Brain microvascular endothelial cell (primary cell): ENCODE results near the gene COPS8.

Source experiments
- DNase-seq: peaks from one replicate; pipeline ENCODE4 v3.0.0-alpha.2; 2020
- H3K27ac ChIP-seq: fragments of 250-450 bp; sonication (Bioruptor Pico); 2 replicates; pipeline ENCODE4 v1.5.1; 2020; ENCODE audit warnings: mild to moderate bottlenecking, moderate library complexity
- H3K27me3 ChIP-seq: fragments of 250-450 bp; sonication (Bioruptor Pico); replicated peaks from 2 replicates; pipeline ENCODE4 v1.5.1; 2020; ENCODE audit warnings: mild to moderate bottlenecking
- H3K36me3 ChIP-seq: fragments of 250-450 bp; sonication (Bioruptor Pico); replicated peaks from 2 replicates; pipeline ENCODE4 v1.5.1; 2020; ENCODE audit warnings: mild to moderate bottlenecking
- H3K4me3 ChIP-seq: 2 replicates; pipeline ENCODE4 v1.5.1; 2011; ENCODE audit warnings: low read depth, mild to moderate bottlenecking, control low read depth, low read length, moderate library complexity
- in situ Hi-C: cut with HindIII; loops from 2 replicates; pipeline ENCODE4 v1.10.0; 2017; ENCODE audit warnings: low sequenced_read_pairs, low pct_ligation_motif_present
- TF ChIP-seq, protein P1 (sequence below): IDR thresholded peaks from 2 replicates; pipeline ENCODE4 v1.5.1; 2011; ENCODE audit warnings: low read depth, mild to moderate bottlenecking, moderate library complexity, low read length, control low read depth, inconsistent platforms; ENCODE audit errors: missing control alignments

COPS8 gene

DNA sequence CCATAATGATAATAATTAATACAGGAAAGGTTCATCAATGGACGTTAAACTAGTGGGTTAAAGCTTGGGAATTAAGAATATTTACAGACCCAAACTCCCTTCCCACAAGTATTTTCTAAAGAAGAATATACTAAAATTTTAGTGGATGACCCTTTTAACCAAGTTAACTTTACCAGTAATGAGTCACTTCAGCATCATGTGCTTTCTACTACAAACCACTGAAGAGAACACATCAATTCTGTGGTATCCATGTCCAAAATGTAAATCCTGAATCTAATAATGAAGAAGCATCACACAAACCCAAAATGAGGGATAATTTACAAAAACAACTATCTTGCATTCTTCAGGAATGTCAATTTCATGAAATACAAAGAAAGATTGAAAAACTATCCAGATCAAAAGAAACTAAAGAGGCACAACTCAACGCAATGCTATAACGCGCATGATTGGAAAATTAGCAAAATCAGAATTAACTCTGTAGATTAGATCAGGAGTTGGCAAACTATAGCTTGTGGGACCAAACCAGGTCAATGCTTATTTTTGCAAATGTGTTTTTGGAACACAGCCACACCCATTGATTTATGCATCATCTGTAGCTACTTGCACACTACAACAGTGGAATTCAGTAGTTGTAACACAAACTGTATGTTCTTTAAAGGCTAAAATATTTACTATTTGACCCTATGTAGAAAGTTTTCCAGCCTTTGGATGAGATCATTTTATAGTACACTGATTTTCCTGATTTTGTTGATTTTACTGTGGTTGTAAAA, 27.5 kb downstream of the COPS8 start:
- in situ Hi-C loops, result no loop called here
- no peak for DNase-seq
- no peak overlapping the region for H3K27ac ChIP-seq
- no peaks in the 10 kb centered on the region for H3K27me3 ChIP-seq
- TF ChIP-seq, protein P1, sequence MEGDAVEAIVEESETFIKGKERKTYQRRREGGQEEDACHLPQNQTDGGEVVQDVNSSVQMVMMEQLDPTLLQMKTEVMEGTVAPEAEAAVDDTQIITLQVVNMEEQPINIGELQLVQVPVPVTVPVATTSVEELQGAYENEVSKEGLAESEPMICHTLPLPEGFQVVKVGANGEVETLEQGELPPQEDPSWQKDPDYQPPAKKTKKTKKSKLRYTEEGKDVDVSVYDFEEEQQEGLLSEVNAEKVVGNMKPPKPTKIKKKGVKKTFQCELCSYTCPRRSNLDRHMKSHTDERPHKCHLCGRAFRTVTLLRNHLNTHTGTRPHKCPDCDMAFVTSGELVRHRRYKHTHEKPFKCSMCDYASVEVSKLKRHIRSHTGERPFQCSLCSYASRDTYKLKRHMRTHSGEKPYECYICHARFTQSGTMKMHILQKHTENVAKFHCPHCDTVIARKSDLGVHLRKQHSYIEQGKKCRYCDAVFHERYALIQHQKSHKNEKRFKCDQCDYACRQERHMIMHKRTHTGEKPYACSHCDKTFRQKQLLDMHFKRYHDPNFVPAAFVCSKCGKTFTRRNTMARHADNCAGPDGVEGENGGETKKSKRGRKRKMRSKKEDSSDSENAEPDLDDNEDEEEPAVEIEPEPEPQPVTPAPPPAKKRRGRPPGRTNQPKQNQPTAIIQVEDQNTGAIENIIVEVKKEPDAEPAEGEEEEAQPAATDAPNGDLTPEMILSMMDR, result no peak
- H3K36me3 ChIP-seq, result no peaks in the 10 kb centered on the region
- no peak overlapping the region for H3K4me3 ChIP-seq

DNA sequence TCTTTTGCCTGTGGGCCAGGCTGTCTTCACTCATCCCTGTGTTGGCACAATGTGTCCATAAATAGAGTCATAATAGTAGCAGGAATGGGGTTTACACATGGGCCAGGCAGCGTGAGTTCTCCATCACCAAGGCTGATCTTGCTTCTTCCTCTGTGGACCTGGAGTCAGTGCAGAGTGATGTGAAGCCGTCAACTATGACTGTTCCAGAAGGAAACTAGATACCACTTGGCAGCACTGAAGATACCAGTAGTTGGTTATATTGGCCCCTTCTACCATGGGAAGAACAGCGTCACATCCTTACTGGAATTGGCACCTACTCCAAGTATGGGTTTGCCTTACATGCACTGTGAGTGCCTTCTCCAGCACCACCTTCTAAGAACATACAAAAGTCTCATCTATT, 30.2 kb downstream of the COPS8 start:
- no peak for DNase-seq
- no peak overlapping the region for H3K27ac ChIP-seq
- no peaks in the 10 kb centered on the region for H3K36me3 ChIP-seq
- in situ Hi-C loops, result no loop called here
- no peak overlapping the region for H3K4me3 ChIP-seq
- no peaks in the 10 kb centered on the region for H3K27me3 ChIP-seq
- TF ChIP-seq, protein P1, result no peak

DNA sequence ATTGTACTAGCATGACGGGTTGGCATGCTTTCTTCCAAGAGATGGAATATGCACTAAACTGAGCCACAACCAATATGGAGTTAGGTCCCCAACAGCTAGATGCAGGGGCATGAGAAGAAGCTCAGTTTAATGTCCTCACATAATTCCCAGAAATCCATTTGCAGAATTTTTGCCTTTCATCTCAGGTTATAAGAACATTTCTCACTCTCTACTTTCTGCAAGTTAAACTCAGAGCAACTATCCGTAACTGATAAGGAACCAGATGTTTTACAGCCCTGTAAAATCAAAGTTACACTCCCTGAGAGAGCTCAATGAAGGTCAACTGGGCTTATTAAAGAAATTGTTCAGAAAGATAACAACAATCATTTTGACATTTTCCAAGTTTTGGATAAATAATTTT, 30.7 kb downstream of the COPS8 start:
- H3K4me3 ChIP-seq, result no peak overlapping the region
- no peak overlapping the region for H3K27ac ChIP-seq
- no peak for DNase-seq
- TF ChIP-seq, protein P1, result no peak
- in situ Hi-C loops, result no loop called here
- H3K36me3 ChIP-seq, result no peaks in the 10 kb centered on the region
- H3K27me3 ChIP-seq, result no peaks in the 10 kb centered on the region

DNA sequence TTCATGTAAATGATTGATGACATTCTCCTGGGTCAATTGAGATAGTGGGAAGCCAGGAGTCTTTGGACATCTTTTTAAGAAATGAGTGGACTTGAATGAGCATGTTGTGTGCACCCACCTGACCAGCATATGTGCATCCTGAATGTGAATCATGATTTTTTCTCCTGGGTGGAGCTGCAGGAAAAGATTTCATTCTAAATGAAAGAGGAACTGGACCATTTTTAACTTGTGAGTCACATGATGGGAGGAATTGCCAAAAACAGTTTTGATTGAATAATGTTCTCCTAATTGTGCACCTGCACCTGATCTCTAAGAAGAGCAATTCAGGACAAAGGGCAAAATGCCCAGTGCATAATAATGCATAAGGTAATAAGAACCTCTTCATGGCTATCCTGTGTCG, 32.3 kb downstream of the COPS8 start:
- in situ Hi-C loops, result no loop called here

DNA sequence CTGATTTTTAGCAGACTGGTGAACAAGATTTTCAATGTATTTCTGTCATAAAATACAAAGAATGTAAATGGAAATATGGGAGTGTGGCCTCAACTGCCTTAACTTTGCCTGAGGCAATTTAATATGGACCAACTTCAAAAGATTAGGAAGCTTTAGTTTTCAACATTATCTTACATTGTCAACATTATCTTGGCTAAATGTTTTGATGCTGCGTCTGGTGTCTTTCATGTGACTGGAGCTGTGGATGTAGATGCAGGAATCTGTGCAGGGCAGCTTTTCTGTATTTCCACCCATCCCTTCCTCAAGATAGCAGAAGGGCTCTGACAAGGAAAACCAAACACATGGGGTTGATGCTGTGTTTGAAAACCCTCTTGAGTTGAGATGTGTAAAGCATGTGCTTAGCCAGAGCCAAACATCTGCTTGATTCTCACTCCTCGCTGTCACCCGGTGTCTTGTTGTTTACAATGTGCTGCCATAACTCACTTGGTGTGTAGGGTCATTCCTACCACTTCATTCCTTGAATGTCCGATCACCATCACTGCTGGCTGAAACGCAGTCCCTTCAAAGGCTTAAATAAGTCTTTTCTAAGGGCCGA, 33.0 kb downstream of the COPS8 start:
- TF ChIP-seq, protein P1, result no peak
- no peak for DNase-seq
- Histone ChIP-seq H3K27ac (no peak overlapping the region), H3K4me3 (no peak overlapping the region), H3K27me3 (no peaks in the 10 kb centered on the region), H3K36me3 (no peaks in the 10 kb centered on the region)
- in situ Hi-C loops, result no loop called here

More for the DNA sequence above, 32.3 kb downstream of the COPS8 start:
- no peaks in the 10 kb centered on the region for H3K36me3 ChIP-seq
- no peak for DNase-seq
- no peak overlapping the region for H3K27ac ChIP-seq
- H3K4me3 ChIP-seq, result no peak overlapping the region
- TF ChIP-seq, protein P1, result no peak
- no peaks in the 10 kb centered on the region for H3K27me3 ChIP-seq

DNA sequence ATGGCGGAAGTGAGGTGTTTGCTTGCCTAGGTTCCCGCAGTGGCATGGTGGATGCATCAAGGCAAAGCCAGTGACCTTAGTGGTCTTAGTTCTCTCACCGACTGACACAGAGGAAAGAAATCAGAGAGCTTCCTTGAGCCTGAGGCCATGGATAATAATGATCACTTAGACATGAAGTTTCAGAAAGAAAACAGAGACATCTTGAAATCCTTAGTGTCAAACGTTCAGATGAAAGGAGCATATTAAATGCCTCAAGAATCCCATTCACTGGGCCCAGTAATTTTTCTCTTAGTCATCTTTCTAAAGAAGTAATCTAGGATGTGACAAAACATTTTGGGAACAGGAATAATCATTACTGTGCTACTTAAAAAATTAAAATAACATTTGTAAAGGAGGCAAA, 35.2 kb downstream of the COPS8 start:
- H3K36me3 ChIP-seq, result no peaks in the 10 kb centered on the region
- no peaks in the 10 kb centered on the region for H3K27me3 ChIP-seq
- no peak overlapping the region for H3K4me3 ChIP-seq
- no peak overlapping the region for H3K27ac ChIP-seq
- DNase-seq, result no peak
- in situ Hi-C loops, result no loop called here
- TF ChIP-seq, protein P1, result no peak
